Measurements from ENCODE around the gene CCDC188. TPM values are rescaled to one million over a fixed set of nuclear protein-coding genes. Genes with fewer than 3 reads are reported as not detected.

The CCDC188 gene
- total and polyA plus RNA-seq, 9 of the 15 experiments (the other 6 are each of a cell fraction or from before 2014, with no cell fraction given), result not detected

- ATAC-seq (no peak), FAIRE-seq (no peak), DNase-seq (ENCODE audit: extremely low read depth in 1 of 4, low spot score in 3 of 4) (no peak)
- Histone ChIP-seq H3K36me3 (ENCODE audit: control insufficient read depth, insufficient read depth, low read length) (no peaks in the 10 kb centered on the region), H3K9me3 (replicated peaks; ENCODE audit: control insufficient read depth, insufficient read depth, low read depth, low read length) (no peaks in the 10 kb centered on the region), H3K4me3 (no peak overlapping the region), H2AFZ (ENCODE audit: low read depth, low read length) (no peak overlapping the region), H3K27ac (ENCODE audit: extremely low read depth, low read depth, low read length) (no peak overlapping the region), H3K79me2 (ENCODE audit: control insufficient read depth, insufficient read depth, low read length) (no peaks in the 10 kb centered on the region), H3K9ac (ENCODE audit: insufficient read depth in 1 of 2, low read depth in 2 of 2, low read length in 2 of 2) (no peak overlapping the region; a peak in 1 of 4 replicates), H3K4me2 (ENCODE audit: insufficient read depth, low read length) (no peak overlapping the region), H4K20me1 (replicated peaks; ENCODE audit: control insufficient read depth, insufficient read depth, low read length) (peaks cover 39% of the 10 kb centered on the region), H3K4me1 (replicated peaks in 1 of 2; ENCODE audit: control insufficient read depth in 2 of 2, insufficient read depth in 2 of 2, low read length in 2 of 2) (peaks cover 0 to 49% of the 10 kb centered on the region in 2 experiments; a peak in 2 of 5 replicates), H3K9me1 (ENCODE audit: control insufficient read depth, insufficient read depth, low read length) (peaks cover 3% of the 10 kb centered on the region), H3K27me3 (ENCODE audit: control insufficient read depth in 2 of 2, insufficient read depth in 2 of 2, low read length in 2 of 2) (peaks cover 79 to 85% of the 10 kb centered on the region in 2 experiments)
- POLR2A ChIA-PET, result interaction anchor here (0.7 to 1.7 kb wide), 9 partner anchors 12 to 44 kb away, joined by 3 to 10 read pairs (median 4); no protein-coding TSS in a partner anchor
- no TSS peak for BruUV-seq (replicated peaks)
- WGBS (ENCODE audit: insufficient coverage, low coverage, missing lambda C conversion rate), result 7% methylated on average over 17 of the region's 17 CpGs
- intact Hi-C loops (cut with micrococcal nuclease) (loop anchor here (5.0 kb wide), 1 partner anchor 37 kb away; no protein-coding TSS in a partner anchor), in situ Hi-C loops (cut with MboI) (no loop called here)
- CTCF ChIA-PET (ENCODE audit: low intra/inter-chr PET ratio), result no interaction called here
- no peak for TF ChIP-seq CSDE1 (IDR thresholded peaks at IDR 0.05)
- TF ChIP-seq ZNF282 (CRISPR knock-in tag; IDR thresholded peaks at IDR 0.05), result no peak
- TF ChIP-seq USF2 (CRISPR knock-in tag; IDR thresholded peaks at IDR 0.05), result no peak
- TF ChIP-seq GABPB1 (CRISPR knock-in tag; IDR thresholded peaks at IDR 0.05), result peak; percentile 5; the same call in 1 of the 2 replicates
- 0 out of 2 replicates have a peak, but pooled peaks have one; percentile 20 for TF ChIP-seq ZBED1 (IDR thresholded peaks at IDR 0.05)
- TF ChIP-seq, protein P1, sequence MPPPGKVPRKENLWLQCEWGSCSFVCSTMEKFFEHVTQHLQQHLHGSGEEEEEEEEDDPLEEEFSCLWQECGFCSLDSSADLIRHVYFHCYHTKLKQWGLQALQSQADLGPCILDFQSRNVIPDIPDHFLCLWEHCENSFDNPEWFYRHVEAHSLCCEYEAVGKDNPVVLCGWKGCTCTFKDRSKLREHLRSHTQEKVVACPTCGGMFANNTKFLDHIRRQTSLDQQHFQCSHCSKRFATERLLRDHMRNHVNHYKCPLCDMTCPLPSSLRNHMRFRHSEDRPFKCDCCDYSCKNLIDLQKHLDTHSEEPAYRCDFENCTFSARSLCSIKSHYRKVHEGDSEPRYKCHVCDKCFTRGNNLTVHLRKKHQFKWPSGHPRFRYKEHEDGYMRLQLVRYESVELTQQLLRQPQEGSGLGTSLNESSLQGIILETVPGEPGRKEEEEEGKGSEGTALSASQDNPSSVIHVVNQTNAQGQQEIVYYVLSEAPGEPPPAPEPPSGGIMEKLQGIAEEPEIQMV (tag; conservative IDR thresholded peaks at IDR 0.05; ENCODE audit: low read depth), result no peak
- no peak for TF ChIP-seq MCM7 (IDR thresholded peaks at IDR 0.05)
- TF ChIP-seq ZSCAN32 (CRISPR knock-in tag; IDR thresholded peaks at IDR 0.05), result no peak
- 0 out of 2 replicates have a peak, but pooled peaks have one; percentile 25 for TF ChIP-seq CXXC5 (CRISPR knock-in tag; IDR thresholded peaks at IDR 0.05)
- no peak for TF ChIP-seq ZNF695 (CRISPR knock-in tag; IDR thresholded peaks at IDR 0.05)
- 0 out of 2 replicates have a peak, but pooled peaks have one; percentile 26 for TF ChIP-seq ZNF143 (CRISPR knock-in tag; IDR thresholded peaks at IDR 0.05)
- no peak for TF ChIP-seq NR3C1 (CRISPR knock-in tag; IDR thresholded peaks at IDR 0.05)
- TF ChIP-seq ZNF511 (CRISPR knock-in tag; IDR thresholded peaks at IDR 0.05), result no peak
- TF ChIP-seq MAFK (IDR thresholded peaks at IDR 0.05; ENCODE audit: low read length), result no peak
- TF ChIP-seq FOXK1 (CRISPR knock-in tag; IDR thresholded peaks at IDR 0.05; ENCODE audit: borderline replicate concordance), result no peak
- TF ChIP-seq E2F4 (CRISPR knock-in tag; IDR thresholded peaks at IDR 0.05; ENCODE audit: low read depth), result 0 out of 2 replicates have a peak, but pooled peaks have one; percentile 51
- TF ChIP-seq NR2F6 (CRISPR knock-in tag; IDR thresholded peaks at IDR 0.05), result no peak
- TF ChIP-seq RBBP5 (IDR thresholded peaks at IDR 0.05; ENCODE audit: borderline replicate concordance, insufficient read depth, low read length, poor library complexity, severe bottlenecking), result peak; percentile 25
- TF ChIP-seq U2AF2 (optimal IDR thresholded peaks at IDR 0.05; ENCODE audit: low read depth, low read length), result no peak
- no peak for TF ChIP-seq NCOR1 (IDR thresholded peaks at IDR 0.05)
These were observed 43.1 kb upstream of the CCDC188 start for GRCh38 chr22:20193761-20194494.
